Natural killer cell treated with Interleukin-12 subunit alpha and Interleukin-12 subunit beta and Interleukin-15 and Interleukin-18, amount 100 ng/mL, for 72 hours (primary cell): ENCODE results near the gene MVD. TPM values are rescaled to one million over a fixed set of nuclear protein-coding genes. Genes with fewer than 3 reads are reported as not detected.

Experiments
- ATAC-seq, 2 donors: fragments of 150-1000 bp; cut with Tn5 transposase in 1 of 2; sonication (Bioruptor Pico), chemical (Tn5 transposase) in 1 of 2; 2 replicates each; pipeline ENCODE4 v1.10.0; 2021
- DNase-seq: peaks from one replicate; pipeline ENCODE4 v3.0.0; 2022; ENCODE audit warnings: low spot score
- H3K27ac Mint-ChIP-seq, 2 donors: 1 replicate in 1 of 2; 2 replicates in 1 of 2; pipeline ENCODE4 v1.8.0; 2022; ENCODE audit warnings: mixed read lengths in 2 of 2, mild to moderate bottlenecking in 1 of 2, moderate library complexity in 1 of 2
- H3K27me3 Mint-ChIP-seq, 2 donors: 1 replicate in 1 of 2; 2 replicates in 1 of 2; pipeline ENCODE4 v1.8.0; 2022; ENCODE audit warnings: mixed read lengths in 2 of 2
- H3K36me3 Mint-ChIP-seq: one replicate; pipeline ENCODE4 v1.8.0; 2022; ENCODE audit warnings: mixed read lengths
- H3K4me1 Mint-ChIP-seq, 2 donors: 1 replicate in 1 of 2; 2 replicates in 1 of 2; pipeline ENCODE4 v1.8.0; 2022; ENCODE audit warnings: low read depth in 2 of 2, mixed read lengths in 2 of 2, mild to moderate bottlenecking in 1 of 2
- H3K4me3 Mint-ChIP-seq: one replicate; pipeline ENCODE4 v1.8.0; 2022; ENCODE audit warnings: mixed read lengths
- H3K9me3 Mint-ChIP-seq: 2 replicates; pipeline ENCODE4 v1.8.0; 2022; ENCODE audit warnings: mixed read lengths
- total RNA-seq, 2 donors: library from RNA; stranded (reverse); gene quantifications; one replicate each; pipeline ENCODE4 v1.2.3, GENCODE V29; 2022

MVD gene
- total RNA-seq, 2 donors from 2014 or later, result 77.2 to 124 TPM

DNA sequence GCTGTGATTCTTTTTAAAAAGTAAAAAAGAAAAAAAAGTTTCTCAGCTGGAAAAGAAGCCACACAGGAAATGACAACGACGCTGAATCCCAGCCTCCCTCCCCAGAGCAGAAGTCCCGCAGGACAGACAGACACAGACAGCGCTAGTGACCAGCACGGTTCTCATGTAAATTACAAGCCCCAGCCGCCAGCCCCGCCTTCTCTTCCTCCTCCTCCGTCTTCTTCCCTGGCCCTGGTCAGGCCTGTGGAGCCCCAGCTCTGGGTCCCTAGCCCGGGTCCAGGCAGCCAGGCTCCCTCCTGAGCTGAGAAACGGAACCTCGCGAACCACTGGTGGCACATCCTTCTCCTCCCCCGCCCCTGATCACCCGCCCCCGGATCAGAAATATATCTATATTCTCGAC is 31.5 kb downstream of the MVD start:
- ATAC-seq, result no peak
- Mint-ChIP-seq H3K9me3 (no peaks in the 10 kb centered on the region), H3K4me3 (no peak overlapping the region), H3K27ac (no peak overlapping the region), H3K36me3 (no peaks in the 10 kb centered on the region), H3K27me3 (no peaks in the 10 kb centered on the region), H3K4me1 (peaks cover 13 to 14% of the 10 kb centered on the region in 2 donors)
- no peak for DNase-seq

DNA sequence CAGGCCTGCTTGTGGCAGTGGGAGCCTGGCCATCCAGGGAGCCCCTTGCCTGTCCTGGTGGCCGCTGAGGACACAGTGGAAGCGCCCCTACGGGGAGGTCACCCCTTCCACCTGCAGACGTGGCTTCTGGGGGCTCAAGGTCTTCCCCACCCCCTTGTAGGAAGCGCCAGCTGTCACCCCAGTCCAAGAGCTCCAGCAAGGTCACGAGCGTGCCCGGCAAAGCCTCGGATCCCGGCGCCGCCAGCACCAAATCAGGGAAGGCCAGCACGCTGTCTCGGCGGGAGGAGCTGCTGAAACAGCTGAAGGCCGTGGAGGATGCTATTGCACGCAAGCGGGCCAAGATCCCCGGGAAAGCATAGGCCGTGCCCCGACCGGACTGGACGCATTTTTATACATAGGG is 31.9 kb downstream of the MVD start:
- Mint-ChIP-seq H3K4me1 (peaks cover 10% of the 10 kb centered on the region in 2 donors), H3K4me3 (no peak overlapping the region), H3K27ac (no peak overlapping the region), H3K36me3 (no peaks in the 10 kb centered on the region), H3K27me3 (no peaks in the 10 kb centered on the region), H3K9me3 (no peaks in the 10 kb centered on the region)
- DNase-seq, result no peak
- no peak for ATAC-seq

DNA sequence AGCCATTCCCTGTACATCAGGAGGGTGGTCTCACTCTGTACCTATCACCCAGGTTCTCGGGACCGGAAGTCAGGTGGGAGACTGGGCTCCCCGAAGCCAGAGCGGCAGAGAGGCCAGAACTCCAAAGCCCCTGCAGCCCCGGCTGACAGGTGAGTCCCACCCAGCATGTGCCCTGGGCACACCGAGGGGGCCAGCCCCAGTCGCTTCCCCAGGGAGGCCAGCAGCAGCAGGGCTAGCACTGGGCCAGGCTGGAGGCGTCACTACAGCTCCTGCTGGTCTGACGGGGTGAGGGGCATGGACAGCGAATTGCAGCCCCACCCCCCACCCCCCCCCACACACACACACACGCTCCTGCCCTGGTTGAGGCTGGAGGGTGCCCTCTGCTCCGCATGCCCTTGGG is 32.5 kb downstream of the MVD start:
- no peaks in the 10 kb centered on the region for H3K9me3 Mint-ChIP-seq
- ATAC-seq, result no peak
- H3K4me1 Mint-ChIP-seq, result peaks cover 6 to 8% of the 10 kb centered on the region in 2 donors
- no peaks in the 10 kb centered on the region for H3K27me3 Mint-ChIP-seq
- H3K36me3 Mint-ChIP-seq, result no peaks in the 10 kb centered on the region
- H3K4me3 Mint-ChIP-seq, result no peak overlapping the region
- H3K27ac Mint-ChIP-seq, result no peak overlapping the region
- DNase-seq, result no peak

DNA sequence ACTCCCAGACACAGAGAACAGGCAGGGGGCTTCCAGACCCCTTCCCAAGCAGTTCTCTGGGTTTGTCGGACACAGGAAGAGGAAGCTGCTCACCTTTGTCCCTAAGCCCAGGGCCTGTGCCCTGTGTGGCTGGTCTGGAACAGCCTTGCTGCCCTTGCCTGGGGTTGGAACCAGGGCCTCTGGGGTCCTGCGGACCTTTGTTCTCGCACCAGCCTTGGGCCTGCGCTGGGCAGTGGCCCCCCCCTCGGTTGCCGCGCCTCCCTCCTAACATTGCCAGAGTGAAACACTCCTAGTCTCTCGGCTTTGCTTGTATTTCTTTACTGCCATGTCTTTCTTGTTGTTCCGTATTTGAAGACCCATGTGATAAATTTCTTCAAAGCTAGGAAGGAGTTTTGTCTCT is 33.1 kb downstream of the MVD start:
- H3K4me3 Mint-ChIP-seq, result no peak overlapping the region
- no peaks in the 10 kb centered on the region for H3K27me3 Mint-ChIP-seq
- H3K4me1 Mint-ChIP-seq, result peaks cover 0 to 3% of the 10 kb centered on the region in 2 donors
- no peak for ATAC-seq
- no peak for DNase-seq
- H3K36me3 Mint-ChIP-seq, result no peaks in the 10 kb centered on the region
- H3K9me3 Mint-ChIP-seq, result no peaks in the 10 kb centered on the region
- H3K27ac Mint-ChIP-seq, result no peak overlapping the region

DNA sequence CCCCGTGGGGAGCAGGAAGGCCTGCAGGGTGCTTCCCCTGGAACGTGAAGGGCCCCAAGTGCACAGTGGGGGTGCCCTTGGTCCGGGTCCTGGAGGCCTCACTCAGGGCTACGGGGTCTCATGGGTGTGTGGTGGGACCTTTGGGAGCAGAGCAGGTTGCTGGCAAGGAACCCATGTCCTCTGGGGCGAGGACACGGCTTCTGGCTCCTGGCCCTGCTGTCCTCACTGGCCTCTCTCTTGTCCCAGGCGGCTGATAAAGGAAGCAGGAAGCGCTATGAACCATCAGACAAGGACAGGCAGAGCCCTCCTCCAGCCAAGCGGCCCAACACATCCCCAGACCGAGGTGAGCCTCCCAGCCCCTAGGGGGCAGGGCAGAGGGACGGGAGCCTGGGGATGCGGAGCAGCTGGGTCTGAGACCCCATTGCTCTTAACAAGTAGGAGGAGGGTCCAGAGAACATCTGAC is 34.3 kb downstream of the MVD start:
- Mint-ChIP-seq H3K27me3 (no peaks in the 10 kb centered on the region), H3K4me3 (no peak overlapping the region), H3K4me1 (peaks cover 0 to 3% of the 10 kb centered on the region in 2 donors), H3K27ac (no peak overlapping the region), H3K36me3 (no peaks in the 10 kb centered on the region), H3K9me3 (no peaks in the 10 kb centered on the region)
- DNase-seq, result no peak
- no peak for ATAC-seq

DNA sequence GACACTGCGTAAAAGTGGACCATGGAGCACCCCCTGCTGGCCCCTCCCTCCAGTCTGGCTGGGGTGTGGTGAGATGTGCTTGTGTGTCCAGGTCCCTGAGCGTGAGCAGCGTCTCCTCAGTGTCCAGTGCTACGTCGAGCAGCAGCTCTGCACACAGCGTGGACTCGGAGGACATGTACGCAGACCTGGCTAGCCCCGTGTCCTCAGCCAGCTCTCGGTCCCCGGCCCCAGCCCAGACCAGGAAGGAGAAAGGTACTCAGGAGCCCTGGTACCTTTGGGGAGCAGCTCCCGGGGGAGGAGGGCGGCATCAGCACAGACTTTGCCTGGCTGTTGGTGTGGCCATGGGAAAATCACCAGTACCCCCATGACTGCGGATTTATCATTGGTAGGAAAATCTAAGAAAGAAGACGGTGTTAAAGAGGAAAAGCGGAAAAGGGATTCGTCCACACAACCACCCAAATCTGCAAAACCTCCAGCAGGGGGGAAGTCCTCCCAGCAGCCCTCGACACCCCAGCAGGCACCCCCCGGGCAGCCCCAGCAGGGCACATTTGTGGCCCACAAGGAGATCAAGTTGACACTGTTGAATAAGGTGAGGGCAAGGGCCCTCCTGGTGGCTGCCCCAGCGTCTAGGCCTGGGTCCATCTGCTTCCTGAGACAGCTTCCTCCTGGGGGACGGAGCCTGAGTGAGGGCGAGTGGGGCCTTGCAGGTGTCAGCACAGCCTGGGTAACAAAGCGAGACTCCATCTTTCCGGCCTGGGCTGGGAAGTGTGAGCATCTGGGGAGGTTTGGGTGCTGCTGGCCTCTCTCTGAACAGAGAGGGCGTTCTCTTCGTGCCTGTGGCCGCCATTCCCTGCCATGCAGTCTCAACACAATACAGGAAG is 35.1 kb downstream of the MVD start:
- no peak for ATAC-seq
- no peak for DNase-seq
- Mint-ChIP-seq H3K36me3 (no peaks in the 10 kb centered on the region), H3K4me1 (peaks cover 0 to 7% of the 10 kb centered on the region in 2 donors), H3K27ac (no peak overlapping the region), H3K9me3 (no peaks in the 10 kb centered on the region), H3K27me3 (no peaks in the 10 kb centered on the region), H3K4me3 (no peak overlapping the region)

DNA sequence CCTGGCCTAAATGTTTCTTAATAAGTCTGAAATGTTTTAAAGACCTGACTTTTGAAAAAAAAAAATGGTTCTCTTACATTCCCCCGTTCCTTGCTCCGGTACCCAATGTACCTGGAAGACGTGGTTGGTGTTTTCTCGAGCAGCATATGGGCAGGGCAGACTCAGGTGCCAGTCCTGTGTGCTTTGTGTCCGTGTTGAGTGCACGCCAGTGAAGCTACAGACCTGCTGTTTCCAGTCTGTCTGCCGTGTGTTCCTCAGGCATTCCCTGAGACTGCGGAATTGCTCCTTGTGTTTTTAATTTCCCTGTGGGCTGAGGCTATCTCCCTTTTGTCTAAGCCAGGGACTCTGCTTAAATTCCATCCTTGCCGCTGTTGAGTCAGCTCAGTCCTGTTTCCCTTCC is 36.2 kb downstream of the MVD start:
- Mint-ChIP-seq H3K27me3 (no peaks in the 10 kb centered on the region), H3K4me1 (peaks cover 0 to 7% of the 10 kb centered on the region in 2 donors), H3K27ac (no peak overlapping the region), H3K36me3 (no peaks in the 10 kb centered on the region), H3K9me3 (no peaks in the 10 kb centered on the region), H3K4me3 (no peak overlapping the region)
- DNase-seq (no peak), ATAC-seq (no peak)

DNA sequence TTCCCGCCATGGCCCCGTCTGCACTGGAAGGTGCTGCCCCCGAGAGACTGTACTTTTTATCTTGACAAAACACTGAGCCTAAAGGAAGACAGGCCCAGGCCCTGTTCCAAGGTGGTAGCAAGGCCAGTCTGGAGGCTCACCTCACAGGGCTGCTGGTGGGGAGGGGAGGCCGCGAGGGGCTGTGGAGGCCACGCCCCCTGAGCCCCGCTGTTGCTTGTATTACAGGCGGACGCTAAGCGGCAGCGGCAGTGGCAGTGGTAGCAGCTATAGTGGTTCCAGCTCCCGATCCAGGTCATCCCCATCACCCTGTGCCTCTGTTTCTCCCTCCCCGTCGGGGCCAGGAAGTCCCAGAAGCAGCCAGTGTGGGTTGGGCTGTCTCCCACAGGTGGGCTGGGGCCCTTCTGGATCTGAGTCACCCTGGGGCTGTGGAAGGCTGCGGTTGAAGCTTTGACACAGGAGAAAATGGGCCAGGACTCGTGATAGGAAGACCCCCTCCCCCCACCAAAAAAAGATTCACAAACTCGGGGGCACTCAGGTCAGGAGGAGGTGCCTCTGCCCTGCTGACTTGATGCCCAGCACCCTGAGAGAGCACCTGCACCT is 37.8 kb downstream of the MVD start:
- no peak for DNase-seq
- H3K27ac Mint-ChIP-seq, result no peak overlapping the region
- no peaks in the 10 kb centered on the region for H3K36me3 Mint-ChIP-seq
- no peaks in the 10 kb centered on the region for H3K27me3 Mint-ChIP-seq
- peaks cover 7 to 16% of the 10 kb centered on the region in 2 donors for H3K4me1 Mint-ChIP-seq
- no peak overlapping the region for H3K4me3 Mint-ChIP-seq
- no peak for ATAC-seq
- no peaks in the 10 kb centered on the region for H3K9me3 Mint-ChIP-seq

DNA sequence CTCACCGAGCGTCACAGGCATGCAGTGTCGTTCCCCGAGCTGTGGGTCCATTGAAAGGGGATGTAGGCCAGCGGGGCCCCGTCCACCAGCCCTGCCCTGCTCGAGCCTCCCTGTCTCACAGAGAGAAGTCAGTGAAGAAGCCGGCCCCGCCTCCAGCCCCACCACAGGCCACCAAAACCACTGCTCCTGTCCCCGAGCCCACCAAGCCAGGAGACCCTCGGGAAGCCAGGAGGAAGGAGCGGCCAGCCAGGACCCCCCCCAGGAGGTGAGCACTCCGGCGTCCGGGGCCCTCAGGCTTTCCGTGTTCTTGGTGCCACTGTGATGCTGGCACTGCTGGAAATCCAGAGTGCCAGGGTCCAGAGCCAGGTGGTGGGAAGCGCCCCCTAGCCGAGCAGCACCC is 38.4 kb downstream of the MVD start:
- H3K4me1 Mint-ChIP-seq, result peaks cover 13 to 22% of the 10 kb centered on the region in 2 donors
- no peak for ATAC-seq
- H3K27ac Mint-ChIP-seq, result no peak overlapping the region
- no peak overlapping the region for H3K4me3 Mint-ChIP-seq
- no peak for DNase-seq
- no peaks in the 10 kb centered on the region for H3K27me3 Mint-ChIP-seq
- no peaks in the 10 kb centered on the region for H3K36me3 Mint-ChIP-seq
- no peaks in the 10 kb centered on the region for H3K9me3 Mint-ChIP-seq

DNA sequence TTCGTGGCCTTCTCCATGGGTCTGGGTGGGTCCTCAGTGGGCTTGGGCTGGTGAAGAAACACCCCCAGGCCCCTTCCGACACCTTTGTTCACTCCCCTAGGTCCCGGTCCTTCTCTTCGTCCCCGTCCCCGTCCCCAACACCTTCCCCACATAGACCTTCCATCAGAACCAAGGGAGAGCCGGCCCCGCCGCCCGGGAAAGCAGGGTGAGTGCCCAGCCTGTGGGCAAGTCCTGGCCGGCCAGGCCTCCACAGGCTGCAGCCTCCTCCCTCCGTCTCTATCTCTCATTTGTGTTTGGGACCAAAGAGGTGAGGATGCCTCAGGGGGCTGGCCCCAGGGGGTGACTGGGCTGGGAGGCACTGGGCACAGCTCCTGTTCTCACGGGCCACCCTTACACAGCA is 39.0 kb downstream of the MVD start:
- Mint-ChIP-seq H3K4me1 (peaks cover 19 to 28% of the 10 kb centered on the region in 2 donors), H3K36me3 (no peaks in the 10 kb centered on the region), H3K9me3 (no peaks in the 10 kb centered on the region), H3K4me3 (no peak overlapping the region), H3K27me3 (no peaks in the 10 kb centered on the region), H3K27ac (no peak overlapping the region)
- ATAC-seq (no peak), DNase-seq (no peak)

DNA sequence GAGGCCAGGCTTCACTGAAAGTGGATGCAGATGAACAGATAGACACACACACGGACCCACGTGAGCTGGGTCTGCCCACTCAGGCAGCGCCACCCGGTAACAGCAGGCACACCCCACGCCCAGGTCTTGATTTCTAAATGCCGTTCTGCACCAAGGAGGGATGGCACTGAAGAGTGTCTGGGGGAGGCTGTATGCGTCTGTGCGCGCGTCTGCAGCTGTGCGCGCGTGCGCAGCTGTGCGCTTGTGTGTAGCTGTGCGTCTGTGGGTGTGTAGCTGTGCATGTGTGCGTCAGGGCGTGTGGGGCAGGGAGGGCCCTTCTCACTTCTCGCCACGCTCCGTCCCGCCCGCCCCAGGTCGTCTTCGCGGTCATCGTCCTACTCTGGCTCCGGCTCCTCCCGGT is 40.0 kb downstream of the MVD start:
- Mint-ChIP-seq H3K4me3 (no peak overlapping the region), H3K27ac (no peak overlapping the region), H3K4me1 (peaks cover 21 to 29% of the 10 kb centered on the region in 2 donors), H3K9me3 (no peaks in the 10 kb centered on the region), H3K27me3 (no peaks in the 10 kb centered on the region), H3K36me3 (no peaks in the 10 kb centered on the region)
- DNase-seq (no peak), ATAC-seq (no peak)

DNA sequence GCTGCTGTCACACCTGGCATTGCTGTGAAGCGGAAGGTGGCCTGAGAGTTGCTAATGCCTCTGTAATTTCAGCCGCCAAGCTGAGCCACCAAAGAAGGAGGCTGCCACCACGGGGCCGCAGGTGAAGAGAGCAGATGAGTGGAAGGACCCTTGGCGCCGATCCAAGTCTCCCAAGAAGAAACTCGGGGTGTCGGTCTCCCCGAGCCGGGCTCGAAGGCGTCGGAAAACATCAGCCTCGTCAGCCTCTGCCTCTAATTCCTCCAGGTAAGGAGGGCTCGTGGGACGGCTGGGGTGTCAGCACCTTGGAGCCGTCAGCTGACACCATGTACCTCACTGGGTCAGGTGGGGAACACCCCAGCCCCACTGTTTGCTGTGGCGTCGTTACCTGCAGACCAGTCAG is 40.8 kb downstream of the MVD start:
- Mint-ChIP-seq H3K36me3 (no peaks in the 10 kb centered on the region), H3K4me3 (no peak overlapping the region), H3K4me1 (peaks cover 21 to 30% of the 10 kb centered on the region in 2 donors), H3K27me3 (no peaks in the 10 kb centered on the region), H3K27ac (no peak overlapping the region), H3K9me3 (no peaks in the 10 kb centered on the region)
- no peak for ATAC-seq
- DNase-seq, result no peak

DNA sequence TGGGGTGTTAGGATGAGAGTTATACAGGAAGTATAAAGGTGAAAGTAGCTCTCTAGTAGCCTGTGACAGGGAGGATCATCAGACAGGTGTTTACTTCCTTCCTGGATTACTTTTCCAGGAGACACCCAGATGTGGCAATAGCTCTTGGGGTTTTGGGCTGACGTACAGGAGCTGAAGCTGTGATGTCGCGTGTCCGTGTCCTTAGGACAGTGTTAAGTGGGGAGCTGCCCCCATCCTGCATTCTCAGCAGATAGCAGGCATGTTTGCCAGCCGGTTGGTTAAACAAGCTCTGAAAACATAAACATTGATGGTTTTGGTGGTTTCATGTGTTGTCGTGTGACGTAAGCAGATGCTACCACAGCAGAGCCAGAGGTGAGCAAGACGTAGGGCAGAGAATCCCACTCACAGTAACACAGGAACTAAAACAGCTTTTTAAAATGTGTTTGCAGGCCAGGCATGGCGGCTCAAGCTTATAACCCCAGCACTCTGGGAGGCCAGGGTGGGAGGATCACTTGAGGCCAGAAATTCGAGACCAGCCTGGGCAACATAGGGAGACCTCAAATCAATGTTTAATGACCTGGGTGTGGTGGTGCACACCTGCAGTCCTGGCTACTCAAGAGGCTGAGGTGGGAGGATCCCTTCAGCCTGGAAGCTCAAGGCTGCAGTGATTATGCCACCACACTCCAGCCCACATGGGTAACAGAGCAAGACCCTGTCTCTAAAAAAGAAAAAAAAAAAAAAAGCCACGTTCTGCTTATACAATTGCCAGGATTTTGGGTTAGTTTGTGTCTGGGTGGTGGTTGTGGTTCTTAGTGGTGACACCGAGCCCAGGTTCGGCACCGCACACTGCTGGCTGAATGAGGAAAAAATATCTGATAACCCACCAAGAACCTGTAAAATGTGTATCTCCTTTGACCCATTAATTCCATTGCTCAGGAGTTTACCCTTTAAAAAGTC is 42.8 kb downstream of the MVD start:
- H3K36me3 Mint-ChIP-seq, result no peaks in the 10 kb centered on the region
- ATAC-seq, result peak; percentile 79 to 88
- DNase-seq, result peak; percentile 80
- peaks cover 21 to 34% of the 10 kb centered on the region in 2 donors for H3K4me1 Mint-ChIP-seq
- H3K27ac Mint-ChIP-seq, result peak overlapping the region; percentile 56 to 76
- H3K27me3 Mint-ChIP-seq, result no peaks in the 10 kb centered on the region
- peak overlapping the region; percentile 44 for H3K4me3 Mint-ChIP-seq
- H3K9me3 Mint-ChIP-seq, result no peaks in the 10 kb centered on the region
